Neural cell (in vitro differentiated cells): Measurements from ENCODE around the gene GPR21. TPM values are rescaled to one million over a fixed set of nuclear protein-coding genes. Genes with fewer than 3 reads are reported as not detected.

Source experiments
- H2AFZ ChIP-seq: fragments of 200-600, 300-800 bp; sonication (generic), shearing (Covaris generic); 2 replicates; pipeline ENCODE4 v1.6.0; 2014; ENCODE audit warnings: low read depth, mild to moderate bottlenecking, antibody characterized with exemption, low read length, moderate library complexity
- H3F3A ChIP-seq: fragments of 200-600 bp; shearing (Covaris generic); 2 replicates; pipeline ENCODE4 v1.6.1; 2016; ENCODE audit warnings: mild to moderate bottlenecking, moderate library complexity, mixed read lengths, antibody characterized with exemption, low read length; ENCODE audit not compliant: insufficient read depth, poor library complexity, severe bottlenecking
- H3K27ac ChIP-seq: fragments of 200-600, 300-800 bp; sonication (generic), shearing (Covaris generic); 2 replicates; pipeline ENCODE4 v1.5.1; 2014; ENCODE audit warnings: mild to moderate bottlenecking, low read length, moderate library complexity
- H3K27me3 ChIP-seq: fragments of 300-800, 200-600 bp; sonication (generic), shearing (Covaris generic); 2 replicates; pipeline ENCODE4 v1.6.0; 2014; ENCODE audit warnings: mild to moderate bottlenecking, low read depth, low read length, moderate library complexity; ENCODE audit not compliant: insufficient read depth
- H3K36me3 ChIP-seq: fragments of 300-800, 200-600 bp; sonication (generic), shearing (Covaris generic); 2 replicates; pipeline ENCODE4 v1.5.1; 2014; ENCODE audit warnings: mild to moderate bottlenecking, antibody characterized with exemption, low read length, moderate library complexity; ENCODE audit not compliant: insufficient read depth
- H3K4me2 ChIP-seq: fragments of 300-800, 200-600 bp; sonication (generic), shearing (Covaris generic); 2 replicates; pipeline ENCODE4 v1.6.0; 2014; ENCODE audit warnings: mild to moderate bottlenecking, low read length
- H3K4me3 ChIP-seq: fragments of 300-800, 200-600 bp; sonication (generic), shearing (Covaris generic); 2 replicates; pipeline ENCODE4 v1.5.1; 2014; ENCODE audit warnings: mild to moderate bottlenecking, low read length, moderate library complexity
- H3K79me2 ChIP-seq: fragments of 200-600 bp; shearing (Covaris generic); replicated peaks from 2 replicates; pipeline ENCODE4 v1.6.0; 2014; ENCODE audit warnings: mild to moderate bottlenecking, low read length, moderate library complexity; ENCODE audit not compliant: insufficient read depth
- H3K9ac ChIP-seq: fragments of 300-800, 200-600 bp; sonication (generic), shearing (Covaris generic); 2 replicates; pipeline ENCODE4 v1.6.1; 2016; ENCODE audit warnings: mild to moderate bottlenecking, low read length, mixed read lengths
- H3K9me2 ChIP-seq: fragments of 200-600 bp; shearing (Covaris generic); 2 replicates; pipeline ENCODE4 v1.6.1; 2016; ENCODE audit warnings: mild to moderate bottlenecking, low read length, mixed read lengths; ENCODE audit not compliant: insufficient read depth
- H3K9me3 ChIP-seq: fragments of 200-600, 300-800 bp; sonication (generic), shearing (Covaris generic); 2 replicates; pipeline ENCODE4 v1.6.1; 2016; ENCODE audit warnings: mild to moderate bottlenecking, mixed run types, low read length, moderate library complexity, mixed read lengths
- H4K20me1 ChIP-seq: fragments of 200-600 bp; shearing (Covaris generic); 2 replicates; pipeline ENCODE4 v1.6.1; 2016; ENCODE audit warnings: mild to moderate bottlenecking, mixed run types; ENCODE audit not compliant: insufficient read depth
- CTCF ChIP-seq: fragments of 450-650 bp; IDR thresholded peaks from 2 replicates; pipeline ENCODE4 v1.5.1; 2014; ENCODE audit warnings: antibody characterized with exemption, mild to moderate bottlenecking, moderate library complexity; ENCODE audit not compliant: poor library complexity, severe bottlenecking
- EP300 ChIP-seq: fragments of 450-650 bp; conservative IDR thresholded peaks from 2 replicates; pipeline ENCODE4 v1.6.1; 2014; ENCODE audit warnings: antibody characterized with exemption, mild to moderate bottlenecking, moderate library complexity; ENCODE audit not compliant: poor library complexity, severe bottlenecking
- EZH2 ChIP-seq: fragments of 200-600, 300-800 bp; shearing (Covaris generic), sonication (generic); IDR thresholded peaks from 2 replicates; pipeline ENCODE4 v1.6.1; 2014; ENCODE audit warnings: antibody characterized with exemption, low read length, borderline replicate concordance, mild to moderate bottlenecking; ENCODE audit not compliant: insufficient read depth, poor library complexity, severe bottlenecking
- MXI1 ChIP-seq: fragments of 450-650 bp; conservative IDR thresholded peaks from 2 replicates; pipeline ENCODE4 v1.6.1; 2014; ENCODE audit warnings: antibody characterized with exemption, mild to moderate bottlenecking; ENCODE audit not compliant: poor library complexity, severe bottlenecking
- POLR2AphosphoS5 ChIP-seq: IDR thresholded peaks from 2 replicates; pipeline ENCODE4 v1.6.1; 2012
- RAD21 ChIP-seq: fragments of 450-650 bp; conservative IDR thresholded peaks from 2 replicates; pipeline ENCODE4 v1.6.1; 2014; ENCODE audit warnings: antibody characterized with exemption, mild to moderate bottlenecking, moderate library complexity
- REST ChIP-seq: IDR thresholded peaks from 2 replicates; pipeline ENCODE4 v1.6.1; 2012; ENCODE audit warnings: borderline replicate concordance
- SMC3 ChIP-seq: fragments of 450-650 bp; conservative IDR thresholded peaks from 2 replicates; pipeline ENCODE4 v1.6.1; 2014; ENCODE audit warnings: antibody characterized with exemption, mild to moderate bottlenecking, moderate library complexity; ENCODE audit not compliant: poor library complexity
- TAF1 ChIP-seq: IDR thresholded peaks from 2 replicates; pipeline ENCODE4 v1.6.1; 2012; ENCODE audit warnings: low read depth
- polyA plus RNA-seq: library from polyadenylated mRNA; depleted of rRNA; stranded (reverse); fragments of >200 nt; gene quantifications from 2 replicates; pipeline ENCODE4 v1.2.3, GENCODE V29; 2014

GPR21 gene
- polyA plus RNA-seq, 1 donor from 2014 or later, result 2.2 TPM

GRCh38 chr9:123072407-123072995 lies 39.0 kb downstream of the GPR21 start:
- no peaks in the 10 kb centered on the region for H3K9me2 ChIP-seq
- no peaks in the 10 kb centered on the region for H3K9me3 ChIP-seq
- H3K27me3 ChIP-seq, result no peaks in the 10 kb centered on the region
- H3K9ac ChIP-seq, result no peak overlapping the region
- H3K4me3 ChIP-seq, result no peak overlapping the region
- peaks cover 3% of the 10 kb centered on the region for H3F3A ChIP-seq
- H2AFZ ChIP-seq, result no peak overlapping the region
- peaks cover 3% of the 10 kb centered on the region for H3K36me3 ChIP-seq
- no peaks in the 10 kb centered on the region for H3K79me2 ChIP-seq
- H3K4me2 ChIP-seq, result no peak overlapping the region
- H3K27ac ChIP-seq, result no peak overlapping the region
- H4K20me1 ChIP-seq, result no peaks in the 10 kb centered on the region
- TF ChIP-seq MXI1, result no peak
- TF ChIP-seq REST, result no peak
- no peak for TF ChIP-seq POLR2AphosphoS5
- no peak for TF ChIP-seq TAF1
- no peak for TF ChIP-seq SMC3
- TF ChIP-seq RAD21, result no peak
- no peak for TF ChIP-seq CTCF
- TF ChIP-seq EP300, result no peak
- no peak for TF ChIP-seq EZH2

GRCh38 chr9:123073441-123073840 lies 40.0 kb downstream of the GPR21 start:
- no peak overlapping the region for H3K4me2 ChIP-seq
- peaks cover 3% of the 10 kb centered on the region for H3F3A ChIP-seq
- no peaks in the 10 kb centered on the region for H3K9me2 ChIP-seq
- H3K27ac ChIP-seq, result no peak overlapping the region
- TF ChIP-seq EZH2, result no peak
- TF ChIP-seq REST, result no peak
- no peaks in the 10 kb centered on the region for H3K27me3 ChIP-seq
- H4K20me1 ChIP-seq, result no peaks in the 10 kb centered on the region
- H3K4me3 ChIP-seq, result no peak overlapping the region
- H2AFZ ChIP-seq, result no peak overlapping the region
- H3K9me3 ChIP-seq, result no peaks in the 10 kb centered on the region
- H3K9ac ChIP-seq, result no peak overlapping the region
- H3K36me3 ChIP-seq, result peaks cover 3% of the 10 kb centered on the region
- H3K79me2 ChIP-seq, result no peaks in the 10 kb centered on the region
